Heart right ventricle (tissue), 16 donors: ENCODE measurements around the gene ID2. TPM values are rescaled to one million over a fixed set of nuclear protein-coding genes. Genes with fewer than 3 reads are reported as not detected.
A peak's percentile ranks its signal among the peaks of the same experiment; 100 is the strongest.

Experiments used
- ATAC-seq, 8 donors: fragments of 200-7000 bp; cut with Tn5 transposase; one replicate each; pipeline ENCODE4 v1.9.1; 2020; ENCODE audit warnings: mild to moderate bottlenecking in 8 of 8, moderate library complexity in 8 of 8, moderate number of reproducible peaks in 1 of 8
- DNase-seq, 2 donors: peaks; one replicate each; pipeline ENCODE4 v3.0.0-alpha.2; 2020
- H3K27ac ChIP-seq, 10 donors: fragments of 200-600 bp; sonication (generic) in 2 of 10; one replicate each; pipeline versions ENCODE4 v1.5.0 to v1.8.0; 2020 to 2022; ENCODE audit warnings: mild to moderate bottlenecking in 3 of 10
- H3K27me3 ChIP-seq, 7 donors: fragments of 200-600 bp; one replicate each; pipeline ENCODE4 v1.8.0; 2021 to 2022; ENCODE audit warnings: mild to moderate bottlenecking in 2 of 7
- H3K36me3 ChIP-seq, 9 donors: fragments of 200-600 bp; sonication (generic) in 1 of 9; one replicate each; pipeline versions ENCODE4 v1.5.0 to v1.8.0; 2020 to 2022; ENCODE audit warnings: mild to moderate bottlenecking in 2 of 9
- H3K4me1 ChIP-seq, 9 donors: fragments of 200-600 bp; sonication (generic) in 1 of 9; one replicate each; pipeline versions ENCODE4 v1.5.0 to v1.8.0; 2020 to 2022; ENCODE audit warnings: mild to moderate bottlenecking in 4 of 9
- H3K4me3 ChIP-seq, 10 donors: fragments of 200-600 bp; sonication (generic) in 2 of 10; one replicate each; pipeline versions ENCODE4 v1.5.0 to v1.8.0; 2020 to 2022; ENCODE audit warnings: mild to moderate bottlenecking in 7 of 10, moderate library complexity in 2 of 10
- H3K9me3 ChIP-seq, 11 donors: fragments of 200-600 bp in 10 of 11; sonication (generic) in 2 of 11; one replicate each; pipeline versions ENCODE4 v1.5.0 to v1.8.0; 2013 to 2022; ENCODE audit warnings: mild to moderate bottlenecking in 2 of 11, control low read depth in 1 of 11, moderate library complexity in 1 of 11
- CTCF ChIP-seq, 9 donors: fragments of 200-600 bp; sonication (generic) in 2 of 9; IDR thresholded peaks; one replicate each; pipeline versions ENCODE4 v1.5.0 to v1.8.0; 2021 to 2022; ENCODE audit warnings: antibody characterized with exemption in 9 of 9, mild to moderate bottlenecking in 5 of 9, moderate library complexity in 1 of 9
- WGBS, 2 donors: extraction: QIAGEN DNeasy Blood & Tissue Kit; methylation state at CpG; one replicate each; pipeline ENCODE4 v1.1.7; 2013; ENCODE audit warnings: inconsistent platforms in 1 of 2; 5-methylcytosine and 5-hydroxymethylcytosine counted together
- intact Hi-C, 10 donors: fragments of 100-400 bp; cut with DNase I; formaldehyde crosslinking; loops; one replicate each; pipeline versions ENCODE4 v1.11.1 to v1.14.2; 2022
- polyA plus RNA-seq, 2 donors: library from polyadenylated mRNA; stranded (reverse); fragments of 200-250 nt; gene quantifications; one replicate each; pipeline ENCODE4 v1.2.3, GENCODE V29; 2013
- total RNA-seq, 10 donors: library from RNA; stranded (reverse); fragmentation: NEBNext Ultra II Directional in 3 of 10; extraction: Animal tissue kit (Norgen Biotek cat#: 25700) in 3 of 10; gene quantifications; one replicate each; pipeline versions ENCODE4 v1.2.1 to v1.2.4, GENCODE V29; 2021 to 2023
- donor health status: Arrhythmogenic right ventricular cardiomyopathy.
- donor health status: ischemic (EF 13 %, LVEDD 7.1; RV severe dilation, severe dysfunction).
- donor health status: healthy with polysubstance abuse.
- donor health status: DM: no; HTN: yes; CAD: no.
- donor health status: DM: no; HTN: no; CAD: no.
- donor health status: ischemic (EF 25% LVEDD 6.9; RV normal size, moderate dysfunction).
- donor health status: ischemic (EF 25% LVEDD 5.7; RV mildly dilated, moderate dysfunction).
- donor health status: healthy.
- donor health status: DM: yes; HTN: yes; CAD: no.
- donor health status: Ischemic cardiomyopathy.
- donor health status: ischemic (EF 35%, LVEDD 5.7; RV mildly dilated, moderate dysfunction).
- donor health status: nonischemic (EF 11% LVEDD 7.7; RV severe dilation, severe dysfunction).
- donor health status: DM: yes; HTN: yes; CAD: no.
- donor health status: PGD.
- donor health status: ischemic (EF 29% LVEDD 5.4; RV normal size, mild dysfunction).
- donor health status: nonischemic (EF 23%, LVEDD 6.1; RV moderate dilation, normal function).

Gene ID2
- total and polyA plus RNA-seq, 12 donors = 20.8 to 113 (median 28.5) TPM

- ATAC-seq (no peak), DNase-seq (no peak)
- Histone ChIP-seq H3K36me3 (no peaks in the 10 kb centered on the region), H3K9me3 (peaks cover 0 to 22% (median 9%) of the 10 kb centered on the region in 11 donors), H3K4me1 (peaks cover 0 to 35% (median 28%) of the 10 kb centered on the region in 9 donors), H3K27me3 (peaks cover 0 to 27% (median 0%) of the 10 kb centered on the region in 7 donors), H3K27ac (no peak overlapping the region), H3K4me3 (no peak overlapping the region)
- WGBS, 2 donors = 95 to 97% methylated on average over 8 of the region's 8 CpGs
- no peak for TF ChIP-seq CTCF (IDR thresholded peaks at IDR 0.05)
- intact Hi-C loops = loop anchor here in 6 of 10 donors (5.0 to 10.0 kb wide), 7 partner anchors 90 to 542 kb away; no protein-coding TSS in a partner anchor
Observed at GRCh38 chr2:8674420-8675009, 7.3 kb upstream of the ID2 start.

- peaks cover 0 to 42% (median 38%) of the 10 kb centered on the region in 9 donors for H3K4me1 ChIP-seq
- WGBS, 2 donors = 87 to 95% methylated on average over 5 of the region's 5 CpGs
- ATAC-seq (no peak), DNase-seq (no peak)
- intact Hi-C loops = loop anchor here in 6 of 10 donors (5.0 to 10.0 kb wide), 7 partner anchors 91 to 543 kb away; no protein-coding TSS in a partner anchor
- no peak for TF ChIP-seq CTCF (IDR thresholded peaks at IDR 0.05)
- no peak overlapping the region for H3K4me3 ChIP-seq
- H3K27ac ChIP-seq = peak overlapping the region in 6 of 10 donors; percentile 98 to 100 (median 100)
- H3K36me3 ChIP-seq = no peaks in the 10 kb centered on the region
- peaks cover 0 to 27% (median 0%) of the 10 kb centered on the region in 7 donors for H3K27me3 ChIP-seq
- H3K9me3 ChIP-seq = peaks cover 0 to 22% (median 9%) of the 10 kb centered on the region in 11 donors
Observed at GRCh38 chr2:8675543-8675942, 6.3 kb upstream of the ID2 start.

GRCh38 chr2:8676191-8676920 lies 5.5 kb upstream of the ID2 start:
- intact Hi-C loops = loop anchor here in 6 of 10 donors (5.0 to 10.0 kb wide), 7 partner anchors 92 to 544 kb away; no protein-coding TSS in a partner anchor
- H3K4me3 ChIP-seq = peak overlapping the region; percentile 22 to 73 (median 68)
- DNase-seq (peak; percentile 88 to 92), ATAC-seq (peak; percentile 74 to 84 (median 80))
- TF ChIP-seq CTCF (IDR thresholded peaks at IDR 0.05) = no peak
- WGBS, 2 donors = 17 to 19% methylated on average over 51 of the region's 51 CpGs
- H3K27ac ChIP-seq = peak overlapping the region; percentile 93 to 100 (median 99)
- H3K36me3 ChIP-seq = no peaks in the 10 kb centered on the region
- peaks cover 0 to 50% (median 46%) of the 10 kb centered on the region in 9 donors for H3K4me1 ChIP-seq
- H3K9me3 ChIP-seq = peaks cover 0 to 22% (median 9%) of the 10 kb centered on the region in 11 donors
- peaks cover 0 to 27% (median 0%) of the 10 kb centered on the region in 7 donors for H3K27me3 ChIP-seq

- DNase-seq (peak in 1 of 2 donors; percentile 46), ATAC-seq (peak in 5 of 8 donors; percentile 1 to 12 (median 2))
- WGBS, 2 donors = 9 to 11% methylated on average over 35 of the region's 35 CpGs
- no peaks in the 10 kb centered on the region for H3K36me3 ChIP-seq
- H3K4me3 ChIP-seq = peak overlapping the region; percentile 22 to 73 (median 68)
- intact Hi-C loops = loop anchor here in 6 of 10 donors (5.0 to 10.0 kb wide), 7 partner anchors 92 to 545 kb away; no protein-coding TSS in a partner anchor
- peaks cover 0 to 22% (median 9%) of the 10 kb centered on the region in 11 donors for H3K9me3 ChIP-seq
- peak overlapping the region; percentile 93 to 100 (median 99) for H3K27ac ChIP-seq
- H3K4me1 ChIP-seq = peaks cover 0 to 51% (median 46%) of the 10 kb centered on the region in 9 donors
- no peak for TF ChIP-seq CTCF (IDR thresholded peaks at IDR 0.05)
- peaks cover 0 to 27% (median 0%) of the 10 kb centered on the region in 7 donors for H3K27me3 ChIP-seq
Observed at GRCh38 chr2:8676921-8677645, 4.8 kb upstream of the ID2 start.
